Measurements from ENCODE around the gene CCDC127. TPM values are rescaled to one million over a fixed set of nuclear protein-coding genes. Genes with fewer than 3 reads are reported as not detected.
"Not testable (repeated sequence)": the region's sequence is repeated elsewhere in the genome, so short reads cannot be mapped to it uniquely, and the experiment has no call there.

CCDC127 gene
- total RNA-seq, 2 experiments from 2014 or later, result 1.9 to 2.8 TPM

- Mint-ChIP-seq H3K27ac (no peak overlapping the region), H3K36me3 (ENCODE audit: low read depth) (peaks cover 10% of the 10 kb centered on the region), H3K9me3 (no peaks in the 10 kb centered on the region), H3K4me1 (ENCODE audit: low read depth) (no peaks in the 10 kb centered on the region), H3K4me3 (no peak overlapping the region), H3K27me3 (no peaks in the 10 kb centered on the region)
- ATAC-seq (ENCODE audit: poor library complexity), result no peak
- H3K4me1 ChIP-seq (ENCODE audit: insufficient read depth, low read length), result no peaks in the 10 kb centered on the region
- H3K36me3 ChIP-seq (ENCODE audit: insufficient read depth, low read length), result no peaks in the 10 kb centered on the region
- ChIA-PET CTCF (no interaction called here), POLR2A (no interaction called here)
- intact Hi-C loops (cut with DNase I, micrococcal nuclease), result no loop called here
- no peak overlapping the region for H3K4me3 ChIP-seq (ENCODE audit: low read length)
- TF ChIP-seq CTCF (IDR thresholded peaks at IDR 0.05), result no peak
- H3K27ac ChIP-seq (ENCODE audit: low read depth in 1 of 2, low read length in 2 of 2), result no peak overlapping the region
- H3K27me3 ChIP-seq (ENCODE audit: control insufficient read depth in 1 of 2, insufficient read depth in 2 of 2, low read length in 2 of 2), result no peaks in the 10 kb centered on the region
- no peak for DNase-seq
- H3K9me3 ChIP-seq (ENCODE audit: control insufficient read depth in 1 of 2, insufficient read depth in 1 of 2, low read length in 2 of 2), result no peaks in the 10 kb centered on the region
Observed at GRCh38 chr5:197892-198489, 20.0 kb downstream of the CCDC127 start.

DNA sequence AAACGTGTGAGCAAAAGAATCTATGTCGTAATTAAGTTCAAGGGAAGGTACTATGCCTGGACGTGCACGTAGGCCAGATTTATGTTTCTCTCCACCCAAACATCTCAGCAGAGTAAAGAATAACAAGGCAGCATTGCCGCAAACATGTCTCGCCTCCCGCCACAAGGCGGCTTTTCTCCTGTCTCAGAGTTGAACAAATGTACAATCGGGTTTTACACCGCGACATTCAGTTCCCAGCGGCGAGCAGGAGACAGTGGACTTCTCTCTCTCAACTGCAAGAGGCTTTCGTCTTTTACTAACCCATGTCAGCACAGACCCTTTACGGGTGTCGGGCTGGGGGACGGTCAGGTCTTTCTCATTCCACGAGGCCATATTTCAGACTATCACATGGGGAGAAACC, 20.9 kb downstream of the CCDC127 start:
- H3K27ac ChIP-seq (ENCODE audit: low read depth in 1 of 2, low read length in 2 of 2); H3K9me3 Mint-ChIP-seq; H3K4me1 ChIP-seq (ENCODE audit: insufficient read depth, low read length); H3K36me3 ChIP-seq (ENCODE audit: insufficient read depth, low read length); H3K27me3 Mint-ChIP-seq; H3K4me1 Mint-ChIP-seq (ENCODE audit: low read depth); H3K9me3 ChIP-seq (ENCODE audit: control insufficient read depth in 1 of 2, insufficient read depth in 1 of 2, low read length in 2 of 2); intact Hi-C loops (cut with DNase I, micrococcal nuclease); CTCF ChIA-PET; DNase-seq; H3K4me3 Mint-ChIP-seq; POLR2A ChIA-PET; H3K36me3 Mint-ChIP-seq (ENCODE audit: low read depth); H3K27me3 ChIP-seq (ENCODE audit: control insufficient read depth in 1 of 2, insufficient read depth in 2 of 2, low read length in 2 of 2); H3K4me3 ChIP-seq (ENCODE audit: low read length); H3K27ac Mint-ChIP-seq; ATAC-seq (ENCODE audit: poor library complexity): not testable (repeated sequence)

DNA sequence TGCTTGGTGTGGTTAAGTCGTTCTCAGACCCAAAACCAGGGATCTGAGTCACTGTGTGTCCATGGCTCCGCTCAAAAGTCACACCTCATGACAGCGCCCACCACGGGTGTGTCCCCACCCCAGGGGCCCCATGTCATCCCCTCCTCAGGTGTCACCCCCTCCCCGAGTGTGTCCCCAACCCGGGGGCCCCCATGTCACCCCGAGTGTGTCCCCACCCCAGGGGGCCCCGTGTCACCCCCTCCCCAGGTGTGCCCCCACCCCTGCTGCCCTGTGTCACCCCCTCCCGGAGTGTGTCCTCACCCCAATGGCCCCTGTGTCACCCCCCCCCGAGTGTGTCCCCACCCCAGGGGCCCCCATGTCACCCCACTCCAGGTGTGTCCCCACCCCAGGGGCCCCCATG, 21.6 kb downstream of the CCDC127 start:
- no peaks in the 10 kb centered on the region for H3K9me3 ChIP-seq (ENCODE audit: control insufficient read depth in 1 of 2, insufficient read depth in 1 of 2, low read length in 2 of 2)
- H3K4me3 Mint-ChIP-seq, result no peak overlapping the region
- no peak for ATAC-seq (ENCODE audit: poor library complexity)

More for the DNA sequence above, 21.6 kb downstream of the CCDC127 start:
- H3K4me1 Mint-ChIP-seq (ENCODE audit: low read depth), result no peaks in the 10 kb centered on the region
- Histone ChIP-seq H3K4me1 (ENCODE audit: insufficient read depth, low read length) (peaks cover 2% of the 10 kb centered on the region), H3K4me3 (ENCODE audit: low read length) (no peak overlapping the region), H3K27me3 (ENCODE audit: control insufficient read depth in 1 of 2, insufficient read depth in 2 of 2, low read length in 2 of 2) (peaks cover 0 to 4% of the 10 kb centered on the region in 2 experiments), H3K36me3 (ENCODE audit: insufficient read depth, low read length) (no peaks in the 10 kb centered on the region), H3K27ac (ENCODE audit: low read depth in 1 of 2, low read length in 2 of 2) (no peak overlapping the region)
- ChIA-PET CTCF (no interaction called here), POLR2A (no interaction called here)
- no peak for DNase-seq
- no peaks in the 10 kb centered on the region for H3K9me3 Mint-ChIP-seq
- H3K36me3 Mint-ChIP-seq (ENCODE audit: low read depth), result peaks cover 3% of the 10 kb centered on the region
- H3K27me3 Mint-ChIP-seq, result no peaks in the 10 kb centered on the region
- intact Hi-C loops (cut with DNase I, micrococcal nuclease), result no loop called here
- no peak overlapping the region for H3K27ac Mint-ChIP-seq
- TF ChIP-seq CTCF (IDR thresholded peaks at IDR 0.05), result no peak
